ENCODE results near the gene VENTX. TPM values are rescaled to one million over a fixed set of nuclear protein-coding genes. Genes with fewer than 3 reads are reported as not detected.

VENTX gene
- total RNA-seq, 1 experiment from 2014 or later, result not detected

GRCh38 chr10:133235265-133235855, 2.3 kb upstream of the VENTX start:
- TF ChIP-seq CTCF (IDR thresholded peaks at IDR 0.05; ENCODE audit: unreplicated experiment), result no peak
- intact Hi-C loops (cut with micrococcal nuclease), result no loop called here
- H3K9me3 Mint-ChIP-seq (ENCODE audit: unreplicated experiment), result no peaks in the 10 kb centered on the region
- H3K27me3 Mint-ChIP-seq (ENCODE audit: insufficient read depth, unreplicated experiment), result peaks cover 9% of the 10 kb centered on the region
- no peaks in the 10 kb centered on the region for H3K36me3 Mint-ChIP-seq (ENCODE audit: insufficient read depth, unreplicated experiment)
- ChIA-PET POLR2A (no interaction called here), CTCF (no interaction called here)
- no peak overlapping the region for H3K27ac Mint-ChIP-seq (ENCODE audit: low read depth, unreplicated experiment)
- H3K4me1 Mint-ChIP-seq (ENCODE audit: insufficient read depth, unreplicated experiment), result no peaks in the 10 kb centered on the region
- no TSS peak for BruUV-seq (replicated peaks)
- DNase-seq (ENCODE audit: unreplicated experiment), result no peak
- no peak overlapping the region for H3K4me3 Mint-ChIP-seq (ENCODE audit: unreplicated experiment)

DNA sequence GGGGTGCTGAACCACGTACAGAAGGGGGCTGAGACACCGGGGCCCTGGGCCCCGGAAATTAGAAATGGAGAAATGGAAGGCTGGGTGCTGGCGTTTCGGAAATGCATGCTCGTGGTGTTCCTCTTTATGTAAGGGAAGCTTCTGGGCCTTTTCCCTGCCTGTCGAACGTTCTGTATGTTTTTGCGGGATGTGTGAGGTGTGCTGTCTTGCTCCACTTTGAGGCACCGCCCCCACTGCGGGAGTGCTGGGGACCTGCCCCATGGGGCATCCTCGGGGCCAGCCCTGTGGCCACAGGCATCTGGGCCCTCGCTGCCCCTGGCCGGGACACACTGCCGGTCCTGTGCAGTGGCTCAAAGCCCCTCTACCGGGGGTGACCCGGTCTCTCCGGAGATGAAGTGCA, 1.7 kb upstream of the VENTX start:
- no TSS peak for BruUV-seq (replicated peaks)
- no peak for TF ChIP-seq CTCF (IDR thresholded peaks at IDR 0.05; ENCODE audit: unreplicated experiment)
- ChIA-PET CTCF (no interaction called here), POLR2A (no interaction called here)
- no peak for DNase-seq (ENCODE audit: unreplicated experiment)
- Mint-ChIP-seq H3K36me3 (ENCODE audit: insufficient read depth, unreplicated experiment) (no peaks in the 10 kb centered on the region), H3K27ac (ENCODE audit: low read depth, unreplicated experiment) (no peak overlapping the region), H3K27me3 (ENCODE audit: insufficient read depth, unreplicated experiment) (peaks cover 9% of the 10 kb centered on the region), H3K9me3 (ENCODE audit: unreplicated experiment) (no peaks in the 10 kb centered on the region), H3K4me3 (ENCODE audit: unreplicated experiment) (no peak overlapping the region), H3K4me1 (ENCODE audit: insufficient read depth, unreplicated experiment) (no peaks in the 10 kb centered on the region)
- intact Hi-C loops (cut with micrococcal nuclease), result no loop called here

GRCh38 chr10:133236401-133237240, 1.0 kb upstream of the VENTX start:
- peaks cover 9% of the 10 kb centered on the region for H3K27me3 Mint-ChIP-seq (ENCODE audit: insufficient read depth, unreplicated experiment)
- ChIA-PET POLR2A (no interaction called here), CTCF (no interaction called here)
- no peak for TF ChIP-seq CTCF (IDR thresholded peaks at IDR 0.05; ENCODE audit: unreplicated experiment)
- no peaks in the 10 kb centered on the region for H3K9me3 Mint-ChIP-seq (ENCODE audit: unreplicated experiment)
- H3K4me1 Mint-ChIP-seq (ENCODE audit: insufficient read depth, unreplicated experiment), result no peaks in the 10 kb centered on the region
- H3K4me3 Mint-ChIP-seq (ENCODE audit: unreplicated experiment), result no peak overlapping the region
- no peaks in the 10 kb centered on the region for H3K36me3 Mint-ChIP-seq (ENCODE audit: insufficient read depth, unreplicated experiment)
- no peak overlapping the region for H3K27ac Mint-ChIP-seq (ENCODE audit: low read depth, unreplicated experiment)
- no peak for DNase-seq (ENCODE audit: unreplicated experiment)
- no TSS peak for BruUV-seq (replicated peaks)
- intact Hi-C loops (cut with micrococcal nuclease), result no loop called here

GRCh38 chr10:133237241-133237587, 441 bp upstream of the VENTX start:
- H3K4me1 Mint-ChIP-seq (ENCODE audit: insufficient read depth, unreplicated experiment), result no peaks in the 10 kb centered on the region
- no peaks in the 10 kb centered on the region for H3K36me3 Mint-ChIP-seq (ENCODE audit: insufficient read depth, unreplicated experiment)
- H3K9me3 Mint-ChIP-seq (ENCODE audit: unreplicated experiment), result no peaks in the 10 kb centered on the region
- H3K4me3 Mint-ChIP-seq (ENCODE audit: unreplicated experiment), result no peak overlapping the region
- BruUV-seq (replicated peaks), result no TSS peak
- POLR2A ChIA-PET, result no interaction called here
- intact Hi-C loops (cut with micrococcal nuclease), result no loop called here
- no peak overlapping the region for H3K27ac Mint-ChIP-seq (ENCODE audit: low read depth, unreplicated experiment)
- TF ChIP-seq CTCF (IDR thresholded peaks at IDR 0.05; ENCODE audit: unreplicated experiment), result no peak
- DNase-seq (ENCODE audit: unreplicated experiment), result no peak
- CTCF ChIA-PET, result no interaction called here
- H3K27me3 Mint-ChIP-seq (ENCODE audit: insufficient read depth, unreplicated experiment), result peaks cover 9% of the 10 kb centered on the region
